Lung (tissue), 12 donors: ENCODE results near the gene CEP83. TPM values are rescaled to one million over a fixed set of nuclear protein-coding genes. Genes with fewer than 3 reads are reported as not detected.

Experiments used
- ATAC-seq: fragments of 200-7000 bp; cut with Tn5 transposase; one replicate; pipeline ENCODE4 v1.9.1; 2020; ENCODE audit warnings: moderate number of reproducible peaks; ENCODE audit not compliant: insufficient read depth, low FRiP score
- DNase-seq, 3 donors: peaks; one replicate each; pipeline ENCODE4 v3.0.0-alpha.2; 2013 to 2017
- H3K27ac ChIP-seq, 2 donors: one replicate each; pipeline ENCODE4 v1.5.1; 2013; ENCODE audit warnings: mild to moderate bottlenecking in 2 of 2, moderate library complexity in 2 of 2, control low read depth in 1 of 2, inconsistent platforms in 1 of 2, low read depth in 1 of 2, low read length in 1 of 2
- H3K27me3 ChIP-seq, 3 donors: one replicate each; pipeline ENCODE4 v1.5.1; 2013; ENCODE audit warnings: low read length in 2 of 3; ENCODE audit not compliant: control insufficient read depth in 3 of 3, insufficient read depth in 3 of 3
- H3K36me3 ChIP-seq, 4 donors: one replicate each; pipeline ENCODE4 v1.5.1; 2013; ENCODE audit warnings: low read length in 4 of 4, mild to moderate bottlenecking in 1 of 4, moderate library complexity in 1 of 4; ENCODE audit not compliant: control insufficient read depth in 4 of 4, insufficient read depth in 4 of 4
- H3K4me1 ChIP-seq, 5 donors: one replicate each; pipeline ENCODE4 v1.5.1; 2013; ENCODE audit warnings: low read length in 5 of 5, mild to moderate bottlenecking in 2 of 5, moderate library complexity in 1 of 5; ENCODE audit not compliant: control insufficient read depth in 5 of 5, insufficient read depth in 5 of 5
- H3K4me3 ChIP-seq: one replicate; pipeline ENCODE4 v1.5.1; 2013; ENCODE audit warnings: mild to moderate bottlenecking, control low read depth, moderate library complexity
- H3K9ac ChIP-seq, 2 donors: one replicate each; pipeline ENCODE4 v1.5.1; 2013; ENCODE audit warnings: low read length in 2 of 2, control low read depth in 1 of 2; ENCODE audit not compliant: insufficient read depth in 1 of 2
- H3K9me3 ChIP-seq, 4 donors: one replicate each; pipeline ENCODE4 v1.5.1; 2013; ENCODE audit warnings: low read length in 3 of 4, mild to moderate bottlenecking in 1 of 4, moderate library complexity in 1 of 4; ENCODE audit not compliant: control insufficient read depth in 4 of 4, insufficient read depth in 3 of 4
- CTCF ChIP-seq: IDR thresholded peaks from 2 replicates; pipeline ENCODE4 v1.5.1; 2012; ENCODE audit warnings: mild to moderate bottlenecking; ENCODE audit errors: control extremely low read depth, extremely low read depth
- WGBS, 2 donors: extraction: QIAGEN DNeasy Blood & Tissue Kit; methylation state at CpG; one replicate each; pipeline ENCODE4 v1.1.7; 2013; 5-methylcytosine and 5-hydroxymethylcytosine counted together
- polyA plus RNA-seq, 2 donors: library from polyadenylated mRNA; stranded (reverse); fragments of 200-250 nt; gene quantifications; one replicate each; pipeline ENCODE4 v1.2.1, GENCODE V29; 2013
- total RNA-seq, 2 donors: library from RNA; depleted of rRNA in 1 of 2; stranded (reverse); fragments of >200 nt in 1 of 2; gene quantifications; one replicate each; pipeline ENCODE4 v1.2.1, GENCODE V29; 2014 to 2021
- donor health status: control.
- donor health status: control.
- donor health status: Bipolar disorder and iron deficiency.
- donor health status: healthy.
- donor health status: DM: yes; HTN: yes; CAD: no.

CEP83 gene
- total and polyA plus RNA-seq, 4 donors = 5.2 to 43.6 (median 20.1) TPM

GRCh38 chr12:94312378-94312777 is 147.3 kb downstream of the CEP83 start:
- no peak for TF ChIP-seq CTCF
- Histone ChIP-seq H3K9ac (no peak overlapping the region), H3K27me3 (no peaks in the 10 kb centered on the region), H3K9me3 (peaks cover 0 to 3% (median 0%) of the 10 kb centered on the region in 4 donors), H3K27ac (no peak overlapping the region), H3K36me3 (peaks cover 0 to 24% (median 2%) of the 10 kb centered on the region in 4 donors), H3K4me1 (no peaks in the 10 kb centered on the region), H3K4me3 (no peak overlapping the region)
- ATAC-seq = no peak
- no peak for DNase-seq
- 97 to 100% methylated on average over 1 of the region's 1 CpG for WGBS, 2 donors

GRCh38 chr12:94309373-94309772 is 150.3 kb downstream of the CEP83 start:
- 85 to 86% methylated on average over 5 of the region's 5 CpGs for WGBS, 2 donors
- TF ChIP-seq CTCF = no peak
- Histone ChIP-seq H3K27ac (no peak overlapping the region), H3K4me1 (no peaks in the 10 kb centered on the region), H3K4me3 (no peak overlapping the region), H3K36me3 (peaks cover 4 to 37% (median 8%) of the 10 kb centered on the region in 4 donors), H3K9me3 (no peaks in the 10 kb centered on the region), H3K9ac (no peak overlapping the region), H3K27me3 (no peaks in the 10 kb centered on the region)
- DNase-seq (no peak), ATAC-seq (no peak)

- DNase-seq (no peak), ATAC-seq (peak; percentile 63)
- Histone ChIP-seq H3K4me1 (no peaks in the 10 kb centered on the region), H3K4me3 (no peak overlapping the region), H3K9ac (no peak overlapping the region), H3K9me3 (no peaks in the 10 kb centered on the region), H3K27ac (no peak overlapping the region), H3K36me3 (peaks cover 4 to 37% (median 8%) of the 10 kb centered on the region in 4 donors), H3K27me3 (no peaks in the 10 kb centered on the region)
- TF ChIP-seq CTCF = no peak
- 50 to 73% methylated on average over 2 of the region's 2 CpGs for WGBS, 2 donors
These were observed 151.1 kb downstream of the CEP83 start for GRCh38 chr12:94308612-94309011.
